ENCODE measurements around the gene PPP1R13L.
"Not testable (repeated sequence)": the region's sequence is repeated elsewhere in the genome, so short reads cannot be mapped to it uniquely, and the experiment has no call there.

Gene PPP1R13L

GRCh38 chr19:45420356-45420755, 15.5 kb upstream of the PPP1R13L start:
- no peak for TF ChIP-seq CTCF (IDR thresholded peaks at IDR 0.05; ENCODE audit: low read depth, low read length)
- no peak for DNase-seq (ENCODE audit: extremely low read depth, low read depth)

- TF ChIP-seq CTCF (IDR thresholded peaks at IDR 0.05; ENCODE audit: low read depth, low read length), result no peak
- no peak for DNase-seq (ENCODE audit: extremely low read depth, low read depth)
Measured at GRCh38 chr19:45419895-45420294, 15.0 kb upstream of the PPP1R13L start.

GRCh38 chr19:45419396-45419795, 14.5 kb upstream of the PPP1R13L start:
- no peak for TF ChIP-seq CTCF (IDR thresholded peaks at IDR 0.05; ENCODE audit: low read depth, low read length)
- no peak for DNase-seq (ENCODE audit: extremely low read depth, low read depth)

GRCh38 chr19:45418802-45419201, 13.9 kb upstream of the PPP1R13L start:
- no peak for DNase-seq (ENCODE audit: extremely low read depth, low read depth)
- TF ChIP-seq CTCF (IDR thresholded peaks at IDR 0.05; ENCODE audit: low read depth, low read length), result no peak

GRCh38 chr19:45417151-45417550, 12.3 kb upstream of the PPP1R13L start:
- DNase-seq (ENCODE audit: extremely low read depth, low read depth), result no peak

GRCh38 chr19:45414468-45414867, 9.6 kb upstream of the PPP1R13L start:
- no peak for DNase-seq (ENCODE audit: extremely low read depth, low read depth)
- no peak for TF ChIP-seq CTCF (IDR thresholded peaks at IDR 0.05; ENCODE audit: low read depth, low read length)

More at GRCh38 chr19:45417151-45417550, 12.3 kb upstream of the PPP1R13L start:
- no peak for TF ChIP-seq CTCF (IDR thresholded peaks at IDR 0.05; ENCODE audit: low read depth, low read length)

- TF ChIP-seq CTCF (IDR thresholded peaks at IDR 0.05; ENCODE audit: low read depth, low read length), result no peak
- DNase-seq (ENCODE audit: extremely low read depth, low read depth), result no peak
Measured at GRCh38 chr19:45413497-45413896, 8.6 kb upstream of the PPP1R13L start.

GRCh38 chr19:45410330-45410729, 5.5 kb upstream of the PPP1R13L start:
- DNase-seq (ENCODE audit: extremely low read depth, low read depth), result not testable (repeated sequence)

Data from AG09319 (cell line).